ENCODE results near the gene PKIB.
"Not testable (repeated sequence)": the region's sequence is repeated elsewhere in the genome, so short reads cannot be mapped to it uniquely, and the experiment has no call there.

The PKIB gene

DNA sequence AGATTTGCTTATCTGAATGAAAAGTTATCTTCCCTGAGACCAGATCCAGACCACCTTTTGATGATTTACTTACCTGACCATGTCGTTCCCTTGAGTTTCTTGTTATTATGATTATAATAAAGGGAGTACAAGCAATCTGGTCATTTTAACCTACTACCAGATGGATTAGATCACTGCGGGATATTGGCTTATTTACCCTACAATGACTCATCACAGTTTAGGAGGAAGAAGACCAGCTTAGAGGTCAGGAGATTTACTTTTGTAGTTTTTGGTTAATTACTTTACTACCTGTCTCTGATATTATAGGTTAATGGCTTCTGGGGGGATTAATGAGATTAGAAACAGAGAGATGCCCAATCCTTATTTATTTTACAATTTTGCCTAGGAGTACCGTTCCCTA lies 10.7 kb downstream of the PKIB start:
- DNase-seq (ENCODE audit: low read depth): no peak

DNA sequence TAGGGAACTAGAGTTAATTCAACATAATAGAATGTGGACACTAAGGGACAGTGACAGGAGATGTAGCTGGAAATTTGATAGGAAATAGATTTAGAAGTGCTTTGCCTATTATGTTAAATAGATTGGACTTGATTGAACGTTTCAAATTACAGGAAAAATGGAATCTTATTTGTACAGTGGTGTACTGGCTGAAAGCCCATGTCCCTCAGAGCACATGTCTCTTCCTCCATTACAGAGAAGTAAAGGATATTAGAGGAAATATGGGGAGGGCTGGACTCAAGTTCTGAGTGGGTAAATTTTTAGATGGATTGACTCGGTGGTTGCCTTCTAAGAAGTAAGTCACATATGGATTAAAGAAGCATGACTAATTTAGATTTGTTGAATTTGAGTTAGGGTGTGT lies 11.4 kb downstream of the PKIB start:
- DNase-seq (ENCODE audit: low read depth): no peak

DNA sequence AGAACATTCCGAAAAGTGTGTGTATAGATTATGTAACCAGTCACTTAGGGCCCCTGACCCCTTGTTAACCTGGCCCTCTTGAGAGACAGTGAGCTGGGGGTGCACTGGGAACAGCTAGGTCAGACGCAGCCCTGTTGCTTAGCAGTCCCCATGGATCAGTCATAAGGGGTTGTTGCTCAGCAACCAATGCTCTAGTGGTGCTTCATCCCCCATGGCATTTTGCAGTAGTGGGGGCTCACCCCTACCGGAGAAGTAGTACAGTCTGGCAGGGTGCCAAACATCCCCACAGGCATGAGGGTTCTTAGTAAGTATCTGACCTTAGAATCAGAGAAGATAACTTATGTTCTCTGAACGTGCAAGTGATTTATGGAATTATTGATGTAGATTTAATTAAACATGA lies 12.3 kb downstream of the PKIB start:
- no peak for DNase-seq (ENCODE audit: low read depth)

DNA sequence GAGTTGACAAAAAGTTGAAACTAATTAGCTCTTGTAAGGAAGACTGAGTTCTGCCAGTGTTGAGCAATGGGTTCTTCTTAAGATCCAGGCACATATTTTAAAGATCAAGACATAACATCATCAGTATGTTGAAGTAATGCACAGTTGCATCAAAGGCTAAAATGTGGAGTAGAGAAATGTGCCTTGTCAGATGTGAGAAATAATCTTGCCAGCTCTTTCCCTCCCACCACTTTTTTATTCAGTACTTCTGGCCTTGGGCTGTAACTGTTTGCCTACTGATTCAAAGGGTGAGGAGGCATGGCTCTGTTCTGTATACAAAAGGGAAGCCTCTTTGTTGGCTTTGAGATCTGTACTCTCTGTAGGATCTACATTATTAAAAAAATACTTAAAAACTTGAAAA lies 13.1 kb downstream of the PKIB start:
- DNase-seq (ENCODE audit: low read depth): no peak

DNA sequence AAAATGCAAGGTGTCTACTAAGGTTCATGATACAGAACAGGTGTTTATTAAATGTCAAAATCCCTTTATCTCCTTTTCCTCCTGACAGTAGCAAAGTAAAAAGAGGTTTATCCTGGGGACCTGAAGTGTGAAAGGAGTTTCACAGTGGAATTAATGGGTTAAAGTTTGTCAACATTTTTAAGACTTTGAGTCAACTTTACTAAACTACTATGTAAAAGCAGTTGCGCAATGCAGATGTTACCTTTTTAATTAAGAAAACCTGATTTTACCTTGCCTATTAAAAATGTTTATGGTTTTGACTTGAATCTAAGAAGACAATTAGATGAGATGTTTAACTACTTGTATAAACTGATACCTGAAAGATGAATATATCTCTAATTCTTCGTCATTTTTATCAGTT lies 14.6 kb downstream of the PKIB start:
- DNase-seq (ENCODE audit: low read depth): no peak

DNA sequence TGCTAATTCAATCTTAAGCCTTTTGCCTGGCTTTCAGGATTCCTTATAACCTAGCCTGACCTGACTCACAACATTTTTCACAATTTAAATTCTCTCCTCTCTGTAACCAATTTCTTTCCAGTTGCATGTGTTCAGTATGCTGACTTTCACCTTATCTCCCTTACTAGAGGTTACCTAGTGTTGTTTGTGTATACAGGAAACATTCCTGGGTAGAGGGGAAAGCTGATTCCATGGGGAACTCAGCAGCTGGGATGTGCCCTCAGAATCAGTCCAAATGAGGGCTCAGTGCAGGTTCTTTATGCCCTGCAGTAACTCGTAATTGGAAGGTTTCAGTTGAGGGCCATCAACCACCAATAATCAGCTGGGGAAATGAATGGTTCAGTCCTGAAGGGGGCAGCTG lies 18.5 kb downstream of the PKIB start:
- DNase-seq (ENCODE audit: low read depth): no peak

DNA sequence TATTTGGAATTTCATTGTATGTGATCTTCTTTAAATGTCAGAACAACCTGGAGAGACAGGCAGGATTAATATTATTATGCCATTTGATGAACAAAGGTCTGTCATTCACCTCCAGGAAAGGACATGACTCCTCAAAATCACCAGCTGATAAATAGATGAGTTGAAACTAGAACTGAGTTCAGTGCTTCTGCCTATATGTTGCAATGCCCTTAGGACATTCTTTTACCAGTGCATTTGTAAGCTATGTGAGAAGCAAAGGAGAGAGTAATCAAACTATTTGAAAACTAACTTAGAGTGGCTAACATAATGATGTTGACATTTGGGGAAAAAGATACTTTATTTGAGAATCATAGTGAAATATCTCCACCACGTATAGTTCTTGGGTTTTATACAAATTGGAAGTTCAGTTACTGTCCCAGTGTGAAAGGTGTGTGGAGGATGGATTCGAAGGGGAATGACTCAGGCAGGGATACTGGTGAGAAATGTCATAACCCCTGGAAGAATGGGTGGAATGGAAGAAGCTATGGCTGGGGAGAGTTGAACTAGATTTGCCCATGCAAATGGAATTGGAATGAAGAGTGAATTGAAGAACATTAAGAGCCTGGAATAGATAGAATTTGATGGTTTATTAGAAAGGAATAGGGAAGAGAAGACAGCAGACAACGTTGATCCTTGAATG lies 21.5 kb downstream of the PKIB start:
- no peak for DNase-seq (ENCODE audit: low read depth)

DNA sequence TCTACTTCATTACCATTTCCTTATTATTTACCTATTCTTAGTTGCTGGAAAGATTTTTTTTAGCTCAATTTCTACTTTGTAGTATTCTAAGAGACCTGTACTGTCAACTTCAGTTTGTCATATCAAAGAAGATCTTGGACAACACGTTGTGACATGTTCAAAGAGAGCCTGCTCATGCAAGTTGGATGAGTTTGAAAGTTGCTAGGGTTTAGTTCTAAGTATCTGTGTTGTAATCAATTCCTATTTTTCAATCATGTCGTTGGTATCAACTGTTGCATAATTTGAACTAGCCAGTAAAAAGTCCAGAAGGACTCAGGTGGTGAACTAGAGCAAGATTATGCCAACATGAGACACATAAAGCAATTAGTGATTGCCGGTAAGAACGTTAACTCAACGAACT lies 30.2 kb downstream of the PKIB start:
- no peak for DNase-seq (ENCODE audit: low read depth)

DNA sequence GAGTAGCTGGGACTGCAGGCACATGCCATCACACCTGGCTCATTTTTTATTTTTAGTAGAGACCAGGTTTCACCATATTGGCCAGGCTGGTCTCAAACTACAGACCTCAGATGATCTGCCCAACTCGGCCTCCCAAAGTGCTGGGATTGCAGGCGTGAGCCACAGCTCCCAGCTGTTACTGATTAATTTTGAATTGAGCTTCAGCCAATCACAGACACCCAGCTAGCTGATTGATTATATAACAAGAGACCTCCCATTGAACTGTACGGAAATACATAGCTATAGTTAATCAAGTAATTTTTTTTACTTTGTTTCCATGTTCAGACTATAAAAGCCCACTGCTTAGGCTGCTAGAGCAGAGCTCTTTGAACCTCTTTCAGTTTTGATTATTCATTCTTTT lies 31.6 kb downstream of the PKIB start:
- no peak for DNase-seq (ENCODE audit: low read depth)

DNA sequence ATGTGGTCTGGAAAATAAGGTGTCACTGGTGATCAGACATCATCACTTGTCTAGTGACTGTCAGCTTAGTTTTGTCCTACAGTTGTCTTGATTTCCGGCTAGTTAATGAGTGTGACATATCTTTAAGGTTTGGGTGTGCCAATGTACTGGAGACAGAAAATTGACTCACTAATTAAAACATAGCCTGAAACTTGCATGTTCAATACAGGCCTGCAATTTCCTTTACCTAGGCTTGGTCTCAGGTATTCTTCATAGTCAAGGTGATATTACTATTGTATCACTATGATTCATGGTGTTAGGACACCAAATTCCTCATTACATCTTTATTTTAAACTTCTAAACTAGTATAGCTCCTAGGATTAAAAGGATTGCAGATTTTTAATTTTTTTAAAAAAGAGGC lies 32.4 kb downstream of the PKIB start:
- DNase-seq (ENCODE audit: low read depth): not testable (repeated sequence)

DNA sequence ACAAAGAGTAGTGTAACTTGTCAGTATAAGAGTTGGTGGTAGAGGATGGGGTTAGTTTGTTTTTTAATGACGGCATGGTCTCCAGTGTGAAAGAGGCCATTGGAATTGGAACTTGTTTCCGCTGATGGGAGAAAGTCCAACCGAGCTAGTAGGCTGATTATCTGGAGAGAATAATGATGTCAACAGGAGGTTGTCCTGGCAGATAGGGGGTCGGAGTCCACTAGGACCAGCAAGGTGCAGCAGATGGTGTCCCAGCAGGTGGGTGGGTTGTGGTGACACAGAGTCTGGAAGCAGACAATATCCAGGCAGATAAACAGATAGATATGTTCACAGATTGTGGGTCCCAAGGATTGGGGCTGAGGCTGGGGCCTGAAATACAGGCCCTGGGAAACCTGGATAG lies 35.1 kb downstream of the PKIB start:
- DNase-seq (ENCODE audit: low read depth): no peak

DNA sequence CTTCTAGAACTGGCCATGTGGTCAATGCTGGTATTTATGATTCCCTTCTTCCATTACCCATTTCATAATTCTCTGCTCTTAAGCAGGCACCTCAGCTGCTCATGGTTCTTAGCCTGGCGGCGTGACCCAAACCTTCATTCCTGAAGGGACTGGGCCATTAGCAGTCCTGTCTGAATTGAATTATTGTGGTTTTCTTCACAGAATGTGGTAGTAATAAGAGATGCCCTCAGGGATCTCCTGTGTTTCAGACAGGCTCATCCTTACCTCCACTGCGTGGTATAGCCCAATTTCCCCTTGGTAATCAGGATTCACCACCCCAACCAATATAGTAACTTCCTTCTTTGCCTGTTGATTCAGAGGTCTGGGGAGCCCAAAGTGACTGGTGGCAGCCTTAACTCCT lies 37.6 kb downstream of the PKIB start:
- DNase-seq (ENCODE audit: low read depth): no peak

DNA sequence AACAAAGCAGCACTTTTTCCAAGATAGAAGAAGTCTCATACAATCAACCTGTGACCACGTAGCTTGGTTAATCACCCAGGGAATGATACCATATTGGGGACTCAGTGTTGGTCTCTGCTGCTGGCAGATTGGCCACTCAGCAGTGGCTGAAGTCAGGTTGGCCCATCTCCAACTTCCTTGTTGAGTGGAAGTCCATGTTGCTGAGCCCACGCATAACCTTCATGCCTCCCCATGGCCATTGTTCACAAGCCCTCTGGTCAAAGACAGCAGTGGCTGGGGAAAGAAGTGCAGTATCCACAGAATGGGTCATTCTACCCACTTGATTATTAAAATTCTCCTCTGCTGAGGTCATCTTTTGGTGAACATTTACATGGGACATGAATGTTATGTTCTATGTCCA lies 38.5 kb downstream of the PKIB start:
- DNase-seq (ENCODE audit: low read depth): no peak

DNA sequence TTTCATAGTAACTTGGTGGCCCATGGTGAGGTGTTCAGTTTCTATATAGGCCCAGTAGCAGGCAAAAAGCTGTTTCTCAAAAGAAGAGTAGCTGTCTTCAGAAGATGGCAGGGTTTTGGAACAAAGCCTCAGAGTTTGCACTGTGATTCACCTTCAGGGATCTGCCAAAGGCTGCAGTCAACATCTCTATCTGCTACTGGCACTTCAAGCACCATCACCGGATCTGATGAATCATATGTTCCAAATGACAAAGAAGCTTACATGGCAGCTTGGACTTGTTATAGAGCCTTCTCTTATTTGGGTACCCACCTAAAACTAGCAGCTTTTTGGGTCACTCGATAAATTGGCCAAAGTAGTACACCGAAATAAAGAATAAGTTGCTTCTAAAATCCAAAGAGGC lies 39.5 kb downstream of the PKIB start:
- DNase-seq (ENCODE audit: low read depth): no peak

DNA sequence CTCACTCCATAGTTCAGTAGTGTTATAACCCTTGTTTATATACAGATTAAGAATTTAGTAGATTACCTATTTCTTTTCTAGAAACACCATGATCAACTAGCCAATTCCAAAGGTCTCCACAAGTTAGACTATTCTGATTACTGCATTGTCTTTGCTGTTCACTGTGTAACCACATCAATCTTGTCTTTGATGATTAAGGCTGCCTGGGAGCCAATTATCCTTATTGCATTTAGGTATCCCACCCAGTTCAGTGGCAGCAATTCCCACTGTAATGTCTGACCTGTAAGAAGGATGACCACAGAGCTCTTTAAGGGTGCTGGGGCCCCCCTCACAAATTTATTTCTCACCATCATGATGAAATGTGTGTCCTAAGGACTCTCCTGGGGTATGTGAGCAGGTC lies 40.2 kb downstream of the PKIB start:
- no peak for DNase-seq (ENCODE audit: low read depth)

DNA sequence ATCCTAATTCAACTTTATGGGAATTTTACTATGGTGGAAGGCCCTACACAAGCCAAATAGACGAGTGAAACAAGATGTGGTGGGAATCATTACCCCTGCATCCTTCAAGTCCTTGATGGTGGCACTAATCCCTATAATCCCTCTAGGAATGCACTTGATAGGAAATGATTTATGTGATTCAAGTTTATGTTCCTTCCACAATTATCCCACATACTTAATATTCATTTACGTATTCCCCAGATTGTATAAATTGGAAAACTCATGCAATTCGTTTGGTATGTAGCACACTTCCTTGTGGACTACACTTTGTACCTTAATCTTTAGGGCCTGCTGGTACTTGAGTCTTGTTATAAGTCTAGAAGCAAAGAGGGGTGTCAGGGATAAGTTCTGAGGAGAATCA lies 40.8 kb downstream of the PKIB start:
- DNase-seq (ENCODE audit: low read depth): no peak

DNA sequence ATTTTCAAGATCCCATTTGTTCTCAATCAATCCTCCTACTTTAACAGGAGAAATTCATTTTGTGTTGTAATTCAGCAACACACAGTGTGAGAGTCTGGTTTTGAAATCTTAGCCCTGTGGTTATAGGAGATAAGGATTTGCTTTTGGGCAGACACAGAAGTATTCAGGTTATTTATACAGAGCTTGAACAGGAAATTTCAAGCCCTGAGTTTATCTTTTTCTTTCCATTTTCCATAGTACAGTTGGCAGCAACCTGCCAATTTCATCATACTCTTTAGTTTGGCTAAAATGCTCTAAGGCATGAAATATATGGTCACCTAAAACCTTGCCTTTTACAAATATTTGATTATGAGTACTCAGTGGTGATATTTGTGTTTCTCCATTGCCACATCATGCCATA lies 41.4 kb downstream of the PKIB start:
- no peak for DNase-seq (ENCODE audit: low read depth)

DNA sequence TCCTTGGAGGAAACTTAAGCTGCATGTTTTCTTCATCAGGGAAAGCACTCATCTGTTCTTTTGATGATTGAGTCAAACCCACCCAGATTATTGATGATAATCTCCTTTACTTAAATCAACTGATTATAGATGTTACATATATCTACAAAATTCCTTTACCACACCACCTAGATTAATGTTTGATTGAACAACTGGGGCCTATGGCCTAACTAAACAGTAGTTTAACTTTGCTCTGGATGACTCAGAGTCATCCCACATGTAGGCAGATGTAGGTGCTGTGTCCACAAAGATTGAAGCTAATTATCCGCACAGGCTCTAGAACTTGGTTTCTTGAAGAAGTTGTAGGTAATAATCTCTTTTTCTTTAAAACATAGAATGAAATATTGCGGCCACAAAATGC lies 42.2 kb downstream of the PKIB start:
- no peak for DNase-seq (ENCODE audit: low read depth)

DNA sequence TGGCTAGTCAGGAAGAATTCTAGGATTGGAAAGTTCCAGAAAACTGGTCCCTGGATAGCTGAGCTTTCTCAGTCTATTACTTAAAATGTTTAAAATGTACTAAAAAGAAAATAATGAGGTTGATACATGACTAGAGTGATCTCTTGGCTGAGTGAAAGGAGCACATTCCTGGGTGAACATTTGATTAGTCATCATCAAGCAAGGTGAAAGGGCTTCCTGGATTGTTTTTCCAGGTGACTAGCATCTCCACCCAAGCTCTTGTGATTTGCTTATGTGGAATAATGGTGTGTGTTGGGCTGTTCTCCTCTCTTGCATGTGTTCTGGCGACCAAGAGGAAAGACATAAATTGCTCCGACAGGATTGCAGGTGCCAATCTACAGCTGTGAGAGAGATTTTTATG lies 42.9 kb downstream of the PKIB start:
- no peak for DNase-seq (ENCODE audit: low read depth)

DNA sequence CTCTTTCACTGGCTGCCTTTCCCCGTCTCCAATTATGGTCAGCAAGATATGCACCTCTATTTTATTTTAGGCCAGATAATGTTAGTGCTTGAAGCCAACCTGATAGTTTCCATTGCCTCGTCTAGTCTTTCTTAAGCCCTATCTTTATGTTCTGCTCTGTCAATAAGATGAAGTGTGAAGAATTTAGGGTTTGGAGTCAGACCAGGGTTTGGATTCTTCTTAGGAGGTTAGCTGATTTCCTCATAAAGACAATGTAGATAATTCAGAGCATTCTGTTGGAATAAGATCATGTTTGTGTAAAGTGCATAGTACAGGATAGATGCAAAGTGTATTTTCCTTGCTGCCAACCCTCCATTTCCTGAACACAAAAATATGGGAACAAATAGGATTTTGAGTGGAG lies 43.8 kb downstream of the PKIB start:
- no peak for DNase-seq (ENCODE audit: low read depth)

DNA sequence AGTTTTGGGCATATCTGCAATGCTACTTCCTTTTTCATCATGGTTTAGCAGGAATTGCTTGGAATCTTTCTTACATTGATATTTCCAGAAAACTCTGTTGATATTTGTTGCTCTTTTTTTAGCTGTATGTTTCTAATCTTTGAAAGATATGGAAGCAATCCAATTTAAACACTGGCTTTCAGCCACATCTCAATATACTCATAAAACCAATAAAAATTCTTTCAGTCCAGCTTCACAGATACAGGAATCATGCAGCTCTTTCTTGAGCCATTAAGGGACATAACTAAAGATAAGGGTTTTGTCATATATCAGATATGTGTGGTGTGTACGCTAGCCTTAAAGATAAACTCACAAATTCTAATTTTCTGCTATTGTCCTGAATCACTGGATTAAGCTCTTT lies 47.4 kb downstream of the PKIB start:
- no peak for DNase-seq (ENCODE audit: low read depth)

DNA sequence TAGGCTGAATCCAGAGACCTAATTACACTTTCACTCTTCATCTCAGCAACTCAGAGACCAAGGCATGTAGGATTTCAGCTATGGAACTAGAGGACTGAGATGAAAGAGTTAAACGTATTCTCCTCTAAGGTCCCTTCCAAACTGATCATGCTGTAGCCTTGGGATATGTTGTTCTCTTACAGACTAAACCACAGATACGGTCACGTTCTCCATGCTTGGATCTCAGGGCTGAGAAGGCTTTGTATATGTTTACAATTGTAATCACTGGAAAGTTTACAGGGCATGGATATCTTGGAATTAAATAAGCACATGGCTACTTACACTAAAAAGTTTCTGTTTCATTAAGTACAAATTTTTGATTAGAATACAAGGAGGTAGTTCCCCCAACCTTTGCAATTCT lies 50.1 kb downstream of the PKIB start:
- DNase-seq (ENCODE audit: low read depth): no peak

DNA sequence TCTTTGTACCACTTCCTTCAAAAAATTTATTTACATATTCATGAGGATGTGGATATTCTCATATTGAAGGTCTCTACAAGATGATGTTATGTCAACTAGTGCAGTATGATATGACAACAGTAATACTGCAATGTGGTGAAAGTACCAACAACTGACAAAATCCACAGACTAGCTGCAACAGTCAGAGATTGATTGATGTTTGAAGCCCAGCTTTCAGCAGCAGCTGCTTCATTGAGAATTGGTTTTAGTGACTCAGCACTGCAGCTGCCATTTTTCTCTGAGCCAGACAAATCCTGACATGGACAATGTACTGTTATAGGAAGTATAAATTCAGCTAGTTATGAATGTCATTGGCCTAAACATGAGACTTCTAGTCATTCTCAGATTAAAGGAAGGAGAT lies 53.8 kb downstream of the PKIB start:
- no peak for DNase-seq (ENCODE audit: low read depth)

DNA sequence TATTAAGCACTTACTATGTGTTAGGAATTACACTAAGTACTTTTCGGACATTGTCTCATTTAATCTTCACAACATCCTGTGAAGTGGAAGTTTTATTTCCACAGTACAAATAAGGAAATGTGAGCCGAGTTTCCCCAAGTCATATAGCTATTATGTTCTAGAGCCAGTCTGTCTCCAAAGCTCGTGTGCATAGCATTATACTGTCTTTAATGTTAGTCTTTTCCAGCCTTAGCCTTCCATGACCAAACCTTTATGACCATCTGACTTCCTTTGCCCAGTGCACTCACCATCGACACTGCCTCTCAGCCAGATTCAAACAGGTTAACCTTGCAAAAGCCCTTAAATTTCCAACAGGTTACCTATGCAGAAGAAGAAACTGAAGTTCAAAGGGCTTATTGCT lies 55.7 kb downstream of the PKIB start:
- no peak for DNase-seq (ENCODE audit: low read depth)

DNA sequence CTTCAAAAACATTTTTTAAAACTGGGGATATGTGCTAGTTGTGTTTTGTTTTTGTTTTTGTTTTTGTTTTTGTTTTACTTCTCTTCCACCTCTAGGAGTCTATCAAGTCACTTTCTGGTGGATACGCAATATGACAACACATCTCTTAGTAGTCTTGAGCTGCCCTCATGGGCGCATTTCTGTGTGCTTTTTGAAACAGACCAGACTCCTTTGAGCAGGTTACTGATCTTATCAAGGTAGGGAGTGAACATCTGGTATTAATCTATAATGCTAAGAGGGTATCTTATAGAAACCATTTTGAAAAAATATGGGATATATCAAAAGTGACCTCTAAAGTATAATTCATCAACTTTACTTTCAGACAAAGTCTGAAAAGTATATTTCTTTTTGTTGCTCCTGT lies 56.2 kb downstream of the PKIB start:
- no peak for DNase-seq (ENCODE audit: low read depth)

Data from stimulated activated CD4-positive, alpha-beta T cell treated with anti-CD3 and anti-CD28 coated beads, Interleukin-2, amount 100 ng/mL, for 4 hours (primary cell).